MCF 10A (cell line): ENCODE results near the gene SPOCD1. TPM values are rescaled to one million over a fixed set of nuclear protein-coding genes. Genes with fewer than 3 reads are reported as not detected.

Experiments used
- BruUV-seq: library from RNA; stranded (reverse); fragments of 400-500 nt; replicated peaks from 2 replicates; lab custom pipeline; 2021; lab: Mats Ljungman, UMichigan
- CTCF ChIA-PET: fragments of 300-600 bp; sonication (Branson Sonifier 250); formaldehyde crosslinking; extraction: SDS; loops from one replicate; lab custom pipeline; 2021; ENCODE audit warnings: antibody characterized with exemption, inconsistent platforms; lab: Yijun Ruan, JAX
- POLR2A ChIA-PET: fragments of 300-600, 350-650 bp; sonication (Branson Sonifier 250); formaldehyde crosslinking; extraction: SDS; loops from one replicate; lab custom pipeline; 2020; ENCODE audit warnings: antibody characterized with exemption, inconsistent platforms; lab: Yijun Ruan, JAX
- DNase-seq: peaks from one replicate; pipeline ENCODE4 v3.0.0-alpha.2; 2018; ENCODE audit not compliant: unreplicated experiment
- H3K27ac Mint-ChIP-seq: one replicate; pipeline ENCODE4 v1.8.0; 2022; ENCODE audit warnings: mild to moderate bottlenecking, low read depth, mixed read lengths; ENCODE audit not compliant: unreplicated experiment
- H3K27me3 Mint-ChIP-seq: one replicate; pipeline ENCODE4 v1.8.0; 2022; ENCODE audit warnings: mixed read lengths; ENCODE audit not compliant: insufficient read depth, unreplicated experiment
- H3K36me3 Mint-ChIP-seq: one replicate; pipeline ENCODE4 v1.8.0; 2022; ENCODE audit warnings: mild to moderate bottlenecking, moderate library complexity, mixed read lengths; ENCODE audit not compliant: insufficient read depth, unreplicated experiment
- H3K4me1 Mint-ChIP-seq: one replicate; pipeline ENCODE4 v1.8.0; 2022; ENCODE audit warnings: mixed read lengths; ENCODE audit not compliant: insufficient read depth, unreplicated experiment
- H3K4me3 Mint-ChIP-seq: one replicate; pipeline ENCODE4 v1.8.0; 2022; ENCODE audit warnings: mild to moderate bottlenecking, moderate library complexity, mixed read lengths; ENCODE audit not compliant: unreplicated experiment
- H3K9me3 Mint-ChIP-seq: one replicate; pipeline ENCODE4 v1.8.0; 2022; ENCODE audit warnings: mixed read lengths; ENCODE audit not compliant: unreplicated experiment
- intact Hi-C: fragments of 100-400 bp; cut with micrococcal nuclease; formaldehyde crosslinking; loops from 2 replicates; pipeline ENCODE4 v1.14.1; 2022
- total RNA-seq: library from RNA; stranded (reverse); gene quantifications from 2 replicates; pipeline ENCODE4 v1.2.3, GENCODE V29; 2022
- TF ChIP-seq, protein P1 (sequence below): fragments of 200-600 bp; IDR thresholded peaks from one replicate; pipeline ENCODE4 v1.8.0; 2022; ENCODE audit warnings: antibody characterized with exemption, mild to moderate bottlenecking; ENCODE audit not compliant: unreplicated experiment

The SPOCD1 gene
- total RNA-seq, 1 experiment from 2014 or later: 0.47 TPM

- intact Hi-C loops: loop anchor here (2.0 kb wide), 4 partner anchors 25 to 393 kb away; no protein-coding TSS in a partner anchor
- Mint-ChIP-seq H3K27me3 (no peaks in the 10 kb centered on the region), H3K36me3 (peaks cover 6% of the 10 kb centered on the region), H3K4me1 (peaks cover 8% of the 10 kb centered on the region), H3K4me3 (peak overlapping the region; percentile 76), H3K9me3 (no peaks in the 10 kb centered on the region), H3K27ac (peak overlapping the region; percentile 95)
- peak; percentile 91 for DNase-seq
- TF ChIP-seq, protein P1, sequence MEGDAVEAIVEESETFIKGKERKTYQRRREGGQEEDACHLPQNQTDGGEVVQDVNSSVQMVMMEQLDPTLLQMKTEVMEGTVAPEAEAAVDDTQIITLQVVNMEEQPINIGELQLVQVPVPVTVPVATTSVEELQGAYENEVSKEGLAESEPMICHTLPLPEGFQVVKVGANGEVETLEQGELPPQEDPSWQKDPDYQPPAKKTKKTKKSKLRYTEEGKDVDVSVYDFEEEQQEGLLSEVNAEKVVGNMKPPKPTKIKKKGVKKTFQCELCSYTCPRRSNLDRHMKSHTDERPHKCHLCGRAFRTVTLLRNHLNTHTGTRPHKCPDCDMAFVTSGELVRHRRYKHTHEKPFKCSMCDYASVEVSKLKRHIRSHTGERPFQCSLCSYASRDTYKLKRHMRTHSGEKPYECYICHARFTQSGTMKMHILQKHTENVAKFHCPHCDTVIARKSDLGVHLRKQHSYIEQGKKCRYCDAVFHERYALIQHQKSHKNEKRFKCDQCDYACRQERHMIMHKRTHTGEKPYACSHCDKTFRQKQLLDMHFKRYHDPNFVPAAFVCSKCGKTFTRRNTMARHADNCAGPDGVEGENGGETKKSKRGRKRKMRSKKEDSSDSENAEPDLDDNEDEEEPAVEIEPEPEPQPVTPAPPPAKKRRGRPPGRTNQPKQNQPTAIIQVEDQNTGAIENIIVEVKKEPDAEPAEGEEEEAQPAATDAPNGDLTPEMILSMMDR: no peak
- CTCF ChIA-PET: interaction anchor here (0.5 to 5.1 kb wide), 45 partner anchors 10 to 568 kb away, joined by 3 to 56 read pairs (median 4); no protein-coding TSS in a partner anchor
- BruUV-seq: TSS peak; percentile 78
- POLR2A ChIA-PET: interaction anchor here (0.7 to 3.8 kb wide), 24 partner anchors 10 to 394 kb away, joined by 3 to 44 read pairs (median 4); partner anchors contain the start of gene PEF1
Measured at GRCh38 chr1:31788138-31788824, 27.5 kb downstream of the SPOCD1 start.

GRCh38 chr1:31787786-31788137, 28.1 kb downstream of the SPOCD1 start:
- TF ChIP-seq, protein P1: no peak
- H3K9me3 Mint-ChIP-seq: no peaks in the 10 kb centered on the region
- POLR2A ChIA-PET: interaction anchor here (0.7 to 3.8 kb wide), 11 partner anchors 21 to 393 kb away, joined by 3 to 44 read pairs (median 5); partner anchors contain the start of gene PEF1
- peak overlapping the region; percentile 95 for H3K27ac Mint-ChIP-seq
- no peak for DNase-seq
- peak overlapping the region; percentile 76 for H3K4me3 Mint-ChIP-seq
- peaks cover 6% of the 10 kb centered on the region for H3K36me3 Mint-ChIP-seq
- CTCF ChIA-PET: interaction anchor here (0.5 to 5.1 kb wide), 14 partner anchors 12 to 224 kb away, joined by 3 to 56 read pairs (median 8); no protein-coding TSS in a partner anchor
- H3K4me1 Mint-ChIP-seq: peaks cover 8% of the 10 kb centered on the region
- no peaks in the 10 kb centered on the region for H3K27me3 Mint-ChIP-seq
- intact Hi-C loops: loop anchor here (2.0 kb wide), 4 partner anchors 25 to 393 kb away; no protein-coding TSS in a partner anchor
- no TSS peak for BruUV-seq

GRCh38 chr1:31787261-31787660, 28.6 kb downstream of the SPOCD1 start:
- no peak for DNase-seq
- TF ChIP-seq, protein P1: no peak
- Mint-ChIP-seq H3K9me3 (no peaks in the 10 kb centered on the region), H3K36me3 (peaks cover 6% of the 10 kb centered on the region), H3K4me3 (peak overlapping the region; percentile 76), H3K4me1 (peaks cover 8% of the 10 kb centered on the region), H3K27ac (peak overlapping the region; percentile 95), H3K27me3 (no peaks in the 10 kb centered on the region)
- BruUV-seq: no TSS peak
- intact Hi-C loops: no loop called here
- POLR2A ChIA-PET: interaction anchor here (2.1 to 3.8 kb wide), 2 partner anchors 122 to 136 kb away, joined by 6 to 44 read pairs; no protein-coding TSS in a partner anchor
- CTCF ChIA-PET: interaction anchor here (0.5 to 5.1 kb wide), 5 partner anchors 13 to 223 kb away, joined by 3 to 56 read pairs (median 3); no protein-coding TSS in a partner anchor

DNA sequence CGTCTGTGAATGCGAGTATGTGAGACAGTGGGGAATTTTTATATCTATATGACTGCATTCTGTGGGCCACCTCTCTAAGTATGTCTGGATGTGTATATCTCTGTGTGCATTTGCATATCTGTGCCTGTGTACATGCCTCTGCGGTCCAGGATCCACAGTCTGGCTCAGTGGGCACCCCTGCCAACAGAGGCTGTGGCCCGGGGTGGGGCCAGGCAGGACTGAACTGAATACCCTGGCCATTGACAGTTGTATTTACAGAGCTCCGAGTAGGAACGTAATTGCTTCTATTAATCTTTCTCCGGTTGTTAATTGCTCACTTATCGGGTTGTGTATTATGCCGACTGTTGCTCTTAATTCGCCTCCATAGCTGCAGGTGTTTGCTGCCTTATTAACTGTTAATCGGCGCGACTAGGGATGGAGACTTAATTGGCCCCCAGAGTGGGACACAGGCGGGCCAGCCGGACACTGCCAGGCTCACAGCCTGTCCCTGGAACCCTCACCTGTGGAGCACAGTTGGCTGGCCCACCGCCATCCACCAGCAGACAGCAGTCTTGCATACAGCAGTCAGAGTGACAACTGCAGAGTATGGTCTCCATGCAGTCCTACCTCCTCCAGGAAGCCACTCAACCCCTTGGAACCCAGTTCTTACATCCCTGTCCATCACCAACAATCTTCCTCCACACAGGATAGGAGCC, 29.3 kb downstream of the SPOCD1 start:
- no peak for DNase-seq
- TF ChIP-seq, protein P1: no peak
- intact Hi-C loops: no loop called here

More for the DNA sequence above, 29.3 kb downstream of the SPOCD1 start:
- ChIA-PET POLR2A (no interaction called here), CTCF (interaction anchor here (0.9 to 1.1 kb wide), 3 partner anchors 14 to 227 kb away, joined by 3 read pairs; no protein-coding TSS in a partner anchor)
- no peak overlapping the region for H3K27ac Mint-ChIP-seq
- H3K9me3 Mint-ChIP-seq: no peaks in the 10 kb centered on the region
- H3K27me3 Mint-ChIP-seq: no peaks in the 10 kb centered on the region
- peaks cover 6% of the 10 kb centered on the region for H3K36me3 Mint-ChIP-seq
- no peak overlapping the region for H3K4me3 Mint-ChIP-seq
- H3K4me1 Mint-ChIP-seq: peaks cover 8% of the 10 kb centered on the region
- BruUV-seq: no TSS peak
